Fibroblast of peridontal ligament (primary cell): ENCODE data around the gene AMN1.
A peak's percentile ranks its signal among the peaks of the same experiment; 100 is the strongest.
"Not testable (repeated sequence)": the region's sequence is repeated elsewhere in the genome, so short reads cannot be mapped to it uniquely, and the experiment has no call there.

ENCODE experiments used
- DNase-seq: peaks from one replicate; pipeline ENCODE4 v3.0.0-alpha.2; 2010; ENCODE audit errors: extremely low read depth

Gene AMN1

DNA sequence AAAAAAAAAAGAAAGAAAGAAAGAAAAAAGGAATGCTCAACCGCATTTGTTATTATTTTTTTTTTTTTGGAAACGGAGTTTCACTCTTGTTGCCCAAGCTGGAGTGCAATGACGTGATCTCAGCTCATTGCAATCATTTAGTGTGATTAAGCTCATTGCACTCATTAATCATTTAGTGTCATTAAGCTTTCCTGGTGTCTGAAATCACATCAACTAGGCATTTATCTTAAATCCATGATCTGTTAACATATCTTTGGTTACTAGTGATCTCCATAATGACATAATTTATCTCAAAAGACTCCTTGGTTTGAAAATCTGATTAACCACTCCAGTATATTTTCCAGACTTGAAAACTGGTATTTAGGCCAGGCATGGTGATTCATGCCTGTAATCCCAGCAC lies 43.0 kb downstream of the AMN1 start:
- DNase-seq, result no peak

DNA sequence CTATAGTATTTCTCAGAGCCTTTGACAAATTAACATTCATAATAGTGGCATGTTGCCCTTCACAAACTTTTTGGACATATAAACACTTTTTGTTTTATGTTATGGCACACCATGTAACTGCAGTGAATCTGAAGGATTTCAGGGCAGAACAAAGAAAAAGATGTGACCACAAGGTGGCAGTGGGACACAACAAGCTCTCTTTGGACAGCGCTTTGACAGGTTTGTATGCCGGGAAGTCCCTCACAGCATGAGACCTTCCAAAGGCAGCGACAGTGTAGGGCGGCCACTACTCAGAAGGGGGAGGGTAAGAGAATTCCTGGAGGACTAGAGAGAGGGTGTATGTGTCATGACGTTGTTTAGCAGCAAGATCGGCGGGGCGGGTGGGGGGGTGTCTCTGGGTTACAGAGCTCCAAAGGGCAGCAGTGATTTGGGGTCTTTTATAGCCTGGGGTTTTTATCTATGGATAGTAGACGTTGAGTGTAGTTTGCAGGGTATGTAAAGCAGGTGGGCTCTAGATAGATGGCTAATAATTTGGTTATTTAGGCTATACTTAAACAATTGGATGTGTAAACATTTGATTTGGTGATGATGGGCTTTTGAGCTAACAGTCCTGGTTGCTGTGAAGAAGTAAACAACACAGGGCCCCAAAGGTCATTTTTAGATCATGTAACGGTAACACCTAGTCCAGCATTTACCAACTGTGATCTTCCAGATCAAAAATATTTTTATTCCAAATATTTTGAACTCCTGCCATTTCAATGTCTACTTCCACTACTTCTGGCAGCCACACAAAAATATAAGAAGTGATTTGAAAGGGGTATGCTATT lies 46.5 kb downstream of the AMN1 start:
- peak; percentile 84 for DNase-seq

DNA sequence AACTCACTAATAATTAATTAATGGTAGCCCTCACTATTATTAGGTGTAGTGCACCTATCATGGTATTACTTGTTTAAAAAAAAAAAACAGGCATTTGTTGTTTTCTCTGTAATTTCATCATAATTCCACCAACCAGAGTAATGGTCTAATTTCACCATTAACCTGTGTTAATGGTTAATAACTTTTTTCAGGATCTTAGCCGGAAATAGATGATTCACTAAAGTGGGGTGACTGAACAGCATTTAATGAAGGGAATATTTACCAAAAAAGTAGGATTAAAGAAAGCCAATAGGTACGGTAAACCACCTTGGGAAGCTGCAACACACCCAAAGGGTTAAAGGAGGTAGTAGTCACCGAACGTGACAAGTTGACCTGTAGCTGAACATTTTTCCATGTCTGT lies 56.3 kb downstream of the AMN1 start:
- DNase-seq, result no peak

DNA sequence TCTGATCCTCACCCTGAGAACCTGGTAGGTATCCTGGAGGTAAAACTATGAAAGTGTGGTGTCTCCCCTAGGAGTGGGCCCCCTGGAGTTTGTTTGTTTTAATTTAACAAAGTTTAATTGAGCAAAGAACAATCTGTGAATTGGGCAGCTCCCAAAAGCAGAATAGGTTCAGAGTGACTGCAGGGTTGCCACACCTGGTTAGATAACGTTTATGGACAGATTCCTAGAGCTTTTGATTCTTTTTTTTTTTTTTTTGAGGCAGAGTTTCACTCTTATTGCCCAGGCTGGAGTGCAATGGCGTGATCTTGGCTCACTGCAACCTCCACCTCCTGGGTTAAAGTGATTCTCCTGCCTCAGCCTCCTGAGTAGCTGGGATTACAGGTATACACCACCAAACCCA lies 59.2 kb downstream of the AMN1 start:
- not testable (repeated sequence) for DNase-seq

DNA sequence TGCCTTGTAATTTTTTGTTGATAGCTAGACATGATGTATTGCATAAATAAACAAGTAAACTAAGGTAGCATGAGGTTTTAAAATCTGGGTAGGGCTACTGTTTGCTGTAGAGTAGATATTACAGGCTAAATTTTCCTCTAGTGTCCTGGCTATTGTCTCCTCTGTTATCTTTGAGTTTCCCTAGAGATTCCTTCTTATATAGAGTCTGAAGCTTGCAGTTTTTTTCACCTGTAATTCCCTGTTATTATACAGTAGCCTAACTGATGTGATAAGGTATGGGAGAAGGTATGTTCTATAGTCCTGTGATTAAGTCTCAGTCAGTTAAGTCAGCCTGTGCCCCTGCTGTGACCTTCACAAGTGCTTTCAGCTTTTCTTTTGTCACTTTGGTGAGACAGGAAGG lies 59.8 kb downstream of the AMN1 start:
- DNase-seq, result no peak

DNA sequence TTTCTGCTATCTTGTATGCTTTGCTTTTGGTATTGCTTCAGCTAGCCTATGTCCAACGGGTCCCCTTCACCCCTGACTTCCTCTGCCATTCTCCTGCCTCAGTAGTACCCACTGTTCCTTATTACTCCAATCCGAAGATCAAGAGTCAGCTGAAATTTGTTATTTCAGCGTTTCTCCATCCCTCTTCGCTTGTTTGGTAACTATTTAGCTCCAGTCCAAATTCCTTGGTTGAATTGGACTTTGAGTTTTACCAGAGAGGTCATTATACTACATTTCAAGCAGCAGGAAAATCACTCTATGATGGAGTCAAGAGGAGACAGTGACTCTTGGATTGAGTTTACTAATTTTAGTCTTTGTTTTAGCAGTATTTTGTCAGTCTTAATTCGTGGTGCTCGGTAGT lies 64.8 kb downstream of the AMN1 start:
- no peak for DNase-seq

DNA sequence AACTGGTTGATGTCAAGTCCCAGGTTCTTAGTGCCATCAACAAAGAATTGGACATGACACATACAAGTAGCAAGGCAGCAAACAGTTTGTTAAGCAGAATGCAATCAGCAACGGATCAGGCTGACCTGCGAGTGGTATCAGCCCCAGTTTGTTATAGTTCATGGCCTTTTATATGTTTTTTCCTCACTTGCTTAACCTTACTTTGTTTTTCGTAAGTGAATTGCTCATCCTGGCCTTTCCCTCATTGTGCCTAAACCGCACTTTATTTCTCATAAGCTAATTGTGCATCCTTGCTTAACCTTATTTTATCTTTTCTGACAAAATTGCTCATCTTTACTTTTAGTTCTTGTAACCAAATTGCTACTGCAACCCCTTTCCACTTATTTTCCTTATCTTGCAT lies 65.2 kb downstream of the AMN1 start:
- DNase-seq, result no peak

DNA sequence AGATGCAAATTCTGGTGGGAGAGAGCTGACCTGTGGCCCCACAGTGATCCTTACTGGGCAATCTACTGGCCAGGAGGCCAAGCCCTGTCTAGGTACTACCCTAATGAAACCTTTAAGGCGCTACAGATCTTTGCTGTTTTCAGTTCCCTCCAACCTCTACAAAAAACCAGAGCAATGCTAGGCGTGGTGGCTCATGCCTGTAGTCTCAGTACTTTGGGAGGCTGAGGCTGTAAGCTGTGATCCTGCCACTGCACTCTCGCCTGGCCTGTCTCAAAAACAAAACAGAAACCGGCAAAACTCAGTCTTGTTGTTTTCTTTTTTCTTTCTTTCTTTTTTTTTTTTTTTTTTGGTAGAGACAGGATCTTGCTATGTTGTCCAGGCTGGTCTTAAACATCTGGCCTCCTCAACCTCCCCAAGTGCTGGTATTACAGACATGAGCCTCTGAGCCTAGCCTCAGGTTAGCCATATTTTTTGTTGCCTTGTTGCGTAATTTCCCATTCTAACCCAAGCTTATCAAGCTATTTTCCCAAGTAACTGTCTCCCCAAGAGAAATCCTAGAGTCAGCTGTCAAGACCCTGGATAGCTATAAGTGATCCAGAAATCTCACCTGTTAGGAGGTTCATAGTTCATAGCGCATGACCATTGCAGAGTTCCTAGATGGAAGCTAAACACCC lies 66.5 kb downstream of the AMN1 start:
- DNase-seq, result no peak

DNA sequence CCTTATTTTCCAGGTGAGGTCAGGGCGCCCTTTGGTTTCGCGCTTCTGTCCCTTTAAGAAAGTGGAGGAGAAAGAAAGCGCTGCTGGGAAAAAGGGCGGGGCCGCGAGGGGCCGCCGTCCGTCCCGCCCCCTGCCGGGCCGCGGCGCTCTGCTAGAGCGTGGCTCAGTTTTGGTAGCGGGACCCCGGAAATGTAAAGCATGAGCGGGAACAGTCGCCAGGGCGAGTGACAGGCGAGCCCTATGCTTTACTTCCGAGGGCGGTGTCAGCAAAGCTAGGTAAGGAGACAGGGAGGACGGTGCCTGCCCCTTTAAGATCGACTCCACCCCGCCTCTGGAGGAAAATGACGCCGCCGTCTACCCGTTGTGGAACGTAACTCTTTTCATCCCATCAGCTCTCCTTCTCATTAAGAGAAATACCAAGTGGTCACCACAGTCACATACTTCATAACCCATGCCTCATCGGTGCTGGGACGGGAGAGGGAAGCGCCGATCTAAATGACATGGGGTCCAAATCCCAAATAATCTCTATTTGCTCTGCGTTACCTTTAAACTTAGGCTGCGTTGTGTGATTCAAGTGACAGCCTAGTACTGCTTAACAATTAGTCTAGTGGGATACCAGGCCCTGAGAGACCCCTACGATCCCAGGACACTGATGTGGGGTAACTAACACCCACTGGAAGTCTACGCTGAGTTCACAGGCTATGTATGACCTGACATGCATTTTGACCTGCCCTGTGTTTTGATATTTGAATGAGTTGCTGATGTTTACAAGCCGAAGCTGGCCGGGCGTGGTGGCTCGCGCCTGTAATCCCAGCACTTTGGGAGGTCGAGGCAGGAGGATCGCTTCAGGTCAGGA lies 69.5 kb downstream of the AMN1 start, which contains the start of gene ETFBKMT:
ETFBKMT (plus strand) TSS at position 602 of the 856 bp plus-strand sequence. CDS start 2,266 bp downstream, outside the sequence.
- DNase-seq, result peak; percentile 79

DNA sequence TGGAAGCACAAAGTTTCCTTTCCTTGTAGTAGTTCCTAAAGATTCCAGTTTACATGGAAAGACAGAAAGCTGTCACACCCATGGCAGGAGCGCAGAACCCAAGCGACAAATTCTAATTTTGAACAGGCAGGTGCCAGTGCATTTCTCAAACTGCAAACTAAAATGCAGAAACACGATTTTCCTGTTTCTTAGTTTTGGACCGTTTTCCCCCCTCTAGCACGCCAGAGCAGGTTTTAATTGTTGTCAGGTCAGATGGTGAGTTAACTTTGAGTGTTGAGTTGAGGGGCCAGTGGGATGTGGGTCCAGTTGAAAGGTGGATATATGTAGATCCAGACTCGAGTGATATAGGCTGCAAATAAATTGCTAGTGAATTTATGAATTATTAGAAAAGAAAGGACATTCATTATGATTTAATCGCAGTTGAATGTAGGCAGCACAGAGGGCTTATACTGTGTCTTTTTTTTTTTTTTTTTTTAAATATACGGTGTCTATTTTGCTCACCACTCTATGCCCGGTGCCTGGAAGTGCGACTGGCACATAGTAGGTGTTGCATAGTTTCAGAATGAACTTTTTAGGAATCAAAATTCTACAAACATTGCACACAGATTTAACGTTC lies 70.2 kb downstream of the AMN1 start:
- DNase-seq, result no peak

DNA sequence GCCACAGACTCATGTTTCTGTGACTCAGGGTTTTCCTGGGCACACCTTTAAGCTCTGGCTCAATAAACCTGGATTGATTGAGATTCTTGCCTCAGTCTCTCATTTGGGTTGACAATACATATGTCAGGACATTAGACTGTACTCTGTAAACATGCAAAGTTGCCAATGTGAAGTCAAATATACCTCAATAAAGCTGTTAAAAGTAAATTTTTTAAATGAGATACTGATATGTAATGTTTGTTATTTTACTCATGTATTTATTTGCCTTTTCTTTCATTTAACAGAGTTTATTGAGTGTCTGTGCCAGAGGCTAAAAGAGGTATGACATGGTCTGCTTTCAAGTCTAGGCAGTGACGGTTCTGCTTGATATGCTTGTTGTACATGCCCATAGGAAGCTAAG lies 73.0 kb downstream of the AMN1 start:
- DNase-seq, result no peak

DNA sequence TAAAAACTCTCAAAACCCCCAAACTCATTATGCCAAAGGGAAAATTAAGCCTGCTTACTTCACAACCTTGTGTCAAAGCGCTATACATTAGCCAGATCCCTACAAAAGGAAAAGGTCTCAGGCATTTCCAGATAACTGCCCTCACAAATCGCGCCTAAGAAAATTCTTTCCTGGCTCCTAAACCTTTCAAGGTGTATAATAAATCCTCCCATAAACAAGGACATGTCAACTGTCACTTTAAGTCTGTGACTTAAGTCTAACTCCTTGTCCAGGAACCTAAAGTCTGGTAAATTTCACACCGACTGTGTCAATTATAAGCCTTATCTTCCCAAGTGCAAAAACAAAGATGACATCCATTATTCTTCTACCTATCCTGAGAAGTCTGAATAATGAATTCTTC lies 73.6 kb downstream of the AMN1 start:
- DNase-seq, result no peak

DNA sequence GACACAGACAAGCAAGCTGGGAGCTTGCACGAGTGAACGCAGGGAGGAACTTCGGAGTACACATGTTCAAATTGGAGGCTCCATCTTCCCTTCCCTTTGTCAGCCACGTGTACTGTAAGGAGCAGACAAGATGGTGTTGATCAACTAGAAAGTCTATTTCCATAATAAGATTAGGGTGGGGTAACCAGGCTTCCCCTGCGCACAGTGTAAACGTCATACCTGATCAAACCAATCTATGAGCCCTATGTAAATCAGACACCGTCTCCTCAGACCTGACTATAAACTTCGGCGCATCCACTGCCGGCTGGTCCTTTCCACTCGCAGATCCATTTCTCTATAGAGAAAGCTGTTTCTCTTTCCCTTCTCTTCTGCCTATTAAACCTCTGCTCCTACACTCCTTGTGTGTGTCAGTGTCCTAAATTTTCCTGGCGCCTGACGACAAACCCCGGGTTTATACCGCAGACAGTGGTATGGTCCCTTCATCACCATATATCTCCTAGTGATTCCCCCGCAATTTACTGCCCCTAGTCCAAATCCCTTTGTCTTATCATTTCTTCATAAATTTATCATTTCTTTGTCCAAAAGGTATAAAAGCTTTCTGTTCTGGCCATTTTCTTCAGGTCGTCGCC lies 76.8 kb downstream of the AMN1 start:
- DNase-seq, result no peak

DNA sequence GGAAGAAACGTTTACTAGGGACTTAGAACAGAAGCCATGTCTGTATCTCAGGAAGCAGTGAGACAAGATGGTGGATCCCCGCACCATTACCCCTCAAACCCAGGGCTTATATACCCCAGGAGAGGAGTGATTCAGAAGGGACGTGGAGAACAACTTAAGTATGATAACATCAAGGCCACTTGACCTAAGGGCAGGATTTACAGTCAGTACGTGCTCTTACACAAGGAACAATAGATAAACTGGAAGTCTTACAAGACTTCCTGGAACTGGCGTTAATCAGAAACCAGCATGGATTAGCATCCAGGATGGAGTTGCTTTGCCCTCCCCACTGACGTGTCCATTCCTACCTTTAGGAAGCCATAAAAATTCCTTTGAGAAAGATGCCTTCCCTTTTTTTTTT lies 77.9 kb downstream of the AMN1 start:
- no peak for DNase-seq

DNA sequence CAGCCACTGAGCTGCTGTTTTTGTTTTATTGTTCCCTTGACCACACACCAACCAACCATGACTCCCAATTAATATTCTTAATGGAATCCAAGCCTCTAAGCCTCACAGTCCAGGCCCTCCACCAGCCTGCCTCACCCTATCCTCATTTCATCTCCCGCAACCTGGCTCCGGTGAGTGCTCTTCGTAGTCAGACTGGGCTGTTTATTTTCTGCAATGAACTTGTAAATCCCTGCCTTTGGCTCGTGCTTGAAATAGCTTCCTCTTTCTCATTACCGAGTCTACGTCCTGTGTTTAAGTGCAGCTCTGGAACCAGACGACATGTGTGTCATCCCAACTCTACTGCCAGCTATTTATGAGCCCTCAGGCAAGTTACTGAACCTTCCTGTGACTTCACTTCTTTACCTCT lies 81.7 kb downstream of the AMN1 start:
- DNase-seq, result no peak

DNA sequence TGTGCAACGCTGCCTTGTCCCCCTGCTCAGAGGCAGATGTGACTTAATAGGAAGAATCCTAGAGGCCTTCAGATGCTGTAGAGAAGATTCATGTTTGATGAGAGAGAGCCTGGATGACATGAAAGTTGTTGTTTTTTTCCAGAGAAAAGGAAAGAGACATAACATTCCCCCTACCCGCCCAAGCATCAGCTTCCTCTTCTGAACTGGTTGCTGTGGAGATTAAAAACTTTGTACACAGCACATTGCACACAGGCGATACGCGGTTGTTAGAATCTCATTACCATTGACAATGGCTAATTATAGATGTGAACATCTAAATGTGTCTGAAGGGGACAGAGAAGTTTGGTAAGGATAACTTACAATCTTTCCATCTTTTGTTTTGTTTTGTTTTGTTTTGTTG lies 82.9 kb downstream of the AMN1 start:
- DNase-seq, result no peak

DNA sequence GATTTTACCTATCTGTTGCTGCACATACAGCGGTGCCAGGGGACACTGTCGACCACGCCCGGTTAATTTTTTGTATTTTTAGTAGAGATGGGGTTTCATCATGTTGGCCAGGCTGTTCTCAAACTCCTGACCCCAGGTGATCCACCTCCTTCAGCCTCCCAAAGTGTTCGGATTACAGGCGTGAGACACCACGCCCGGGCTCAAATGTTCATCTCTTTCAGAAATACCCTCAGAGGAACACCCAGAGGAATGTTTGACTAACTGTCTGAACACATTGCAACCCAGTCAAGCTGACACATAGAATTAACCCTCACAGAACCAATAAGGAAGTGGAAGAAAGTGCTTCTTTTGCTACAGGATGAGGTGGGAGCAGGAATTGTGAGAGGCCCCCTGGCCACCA lies 84.3 kb downstream of the AMN1 start:
- no peak for DNase-seq

DNA sequence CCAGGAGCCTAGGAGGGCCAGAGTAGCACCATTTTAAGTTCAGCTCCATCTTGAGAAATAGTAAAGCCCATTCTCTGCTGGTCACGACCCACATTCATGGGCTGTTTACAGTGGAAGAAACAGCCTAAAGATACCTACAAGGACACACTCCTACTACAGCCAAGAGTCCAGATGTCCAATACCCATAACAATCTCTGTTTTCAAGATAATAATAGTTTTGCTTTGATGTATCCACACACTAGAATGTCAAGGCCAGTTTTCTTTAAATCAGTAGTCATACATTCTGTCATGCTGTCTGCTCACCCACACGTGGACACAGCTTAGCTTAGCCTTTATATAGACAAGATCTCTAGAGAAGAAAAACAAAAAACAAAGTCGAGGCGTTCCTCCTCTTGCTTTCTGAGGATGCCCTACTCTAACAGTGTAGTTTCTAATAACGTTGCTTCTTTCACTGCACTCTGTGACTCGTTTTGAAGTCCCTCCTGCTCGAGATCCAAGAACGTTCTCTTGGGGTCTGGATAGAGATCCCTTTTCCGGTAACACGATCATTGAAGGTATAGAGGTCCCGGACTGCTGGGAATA lies 87.2 kb downstream of the AMN1 start:
- no peak for DNase-seq

DNA sequence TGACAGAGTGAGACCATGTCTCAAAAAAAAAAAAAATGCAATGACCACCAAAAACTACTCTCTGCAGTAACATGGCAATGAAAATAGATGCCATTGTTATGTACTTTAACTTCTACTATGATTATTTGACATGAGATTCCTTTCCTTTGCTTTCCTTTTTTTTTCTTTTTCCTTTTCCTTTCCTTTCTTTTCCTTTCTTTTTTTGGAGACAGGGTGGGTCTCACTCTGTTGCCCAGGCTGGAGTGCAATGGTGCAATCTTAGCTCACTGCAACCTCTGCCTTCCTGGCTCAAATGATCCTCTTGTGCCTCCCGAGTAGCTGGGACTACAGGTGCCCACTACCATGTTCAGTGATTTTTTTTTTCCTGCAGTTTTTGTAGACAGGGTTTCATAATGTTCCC lies 94.2 kb downstream of the AMN1 start:
- no peak for DNase-seq

DNA sequence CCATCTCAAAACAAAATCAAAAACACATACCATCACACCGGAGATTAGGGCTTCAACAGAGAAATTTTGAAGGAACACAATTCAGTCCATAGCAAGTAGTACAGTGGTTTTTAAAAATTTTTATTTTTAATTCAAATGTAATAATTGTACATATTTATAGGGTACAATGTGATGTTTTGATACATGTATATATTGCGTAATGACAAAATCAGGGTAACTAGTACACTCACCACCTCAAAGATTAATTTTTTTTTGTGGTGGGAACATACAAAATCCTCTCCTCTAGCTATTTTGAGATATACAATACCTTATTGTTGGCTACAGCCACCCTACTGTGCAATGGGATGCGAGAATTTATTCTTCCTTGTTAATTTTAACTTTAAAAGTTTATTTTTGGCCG lies 95.4 kb downstream of the AMN1 start:
- DNase-seq, result no peak

DNA sequence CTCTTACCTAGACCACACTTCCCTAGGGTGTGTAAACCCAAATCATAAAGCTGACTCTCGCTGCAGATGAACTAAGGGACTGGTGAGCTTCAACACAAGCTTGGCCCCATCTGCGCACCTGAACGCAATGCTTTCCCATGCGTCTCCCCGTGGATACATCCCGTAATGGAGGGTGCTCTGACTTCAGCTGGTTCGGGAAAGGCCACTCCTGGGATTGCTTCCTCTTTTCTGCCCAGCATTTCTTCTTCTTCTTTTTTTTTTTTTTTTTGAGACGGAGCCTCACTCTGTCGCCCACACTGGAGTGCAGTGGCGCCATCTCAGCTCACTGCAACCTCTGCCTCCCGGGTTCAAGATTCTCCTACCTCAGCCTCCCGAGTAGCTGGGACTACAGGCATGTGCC lies 97.0 kb downstream of the AMN1 start:
- DNase-seq, result no peak
